Keratinocyte (primary cell): ENCODE data around the gene DAPK3. TPM values are rescaled to one million over a fixed set of nuclear protein-coding genes. Genes with fewer than 3 reads are reported as not detected.

ENCODE experiments used
- DNase-seq: peaks from one replicate; pipeline ENCODE4 v3.0.0-alpha.2; 2011; ENCODE audit warnings: low read depth, missing footprints, low spot score
- FAIRE-seq: peaks from 2 replicates; lab custom pipeline; 2011; peaks lifted over from hg19 to GRCh38; lab: Jason Lieb, UNC
- H2AFZ ChIP-seq: 2 replicates; pipeline ENCODE4 v1.6.0; 2012; ENCODE audit warnings: low read length, control low read depth, inconsistent platforms; ENCODE audit not compliant: control insufficient read depth
- H3K27ac ChIP-seq: 2 replicates; pipeline ENCODE4 v1.5.1; 2011; ENCODE audit warnings: low read length; ENCODE audit not compliant: control insufficient read depth, insufficient read depth
- H3K27me3 ChIP-seq: 3 replicates; pipeline ENCODE4 v1.6.0; 2011; ENCODE audit warnings: low read length; ENCODE audit not compliant: control insufficient read depth, insufficient read depth; ENCODE audit errors: extremely low read depth
- H3K36me3 ChIP-seq, 2 experiments: 2 replicates in 1 of 2; 3 replicates in 1 of 2; pipeline ENCODE4 v1.5.1; 2011; ENCODE audit warnings: low read length in 2 of 2, mild to moderate bottlenecking in 1 of 2; ENCODE audit not compliant: control insufficient read depth in 2 of 2, insufficient read depth in 2 of 2; ENCODE audit errors: extremely low read depth in 1 of 2
- H3K4me1 ChIP-seq: 3 replicates; pipeline ENCODE4 v1.5.1; 2011; ENCODE audit warnings: low read length; ENCODE audit not compliant: control insufficient read depth, insufficient read depth; ENCODE audit errors: extremely low read depth
- H3K4me2 ChIP-seq: 3 replicates; pipeline ENCODE4 v1.6.0; 2011; ENCODE audit warnings: low read depth, low read length; ENCODE audit not compliant: control insufficient read depth, insufficient read depth; ENCODE audit errors: extremely low read depth
- H3K4me3 ChIP-seq, 3 experiments: fragments of 200-600 bp in 1 of 3; sonication (generic) in 1 of 3; 2 replicates in 2 of 3; 3 replicates in 1 of 3; pipeline ENCODE4 v1.5.1; 2011 to 2016; ENCODE audit warnings: low read length in 3 of 3, mild to moderate bottlenecking in 3 of 3, control low read depth in 2 of 3, inconsistent platforms in 1 of 3, low read depth in 1 of 3, mixed read lengths in 1 of 3, mixed run types in 1 of 3, moderate library complexity in 1 of 3; ENCODE audit not compliant: control insufficient read depth in 2 of 3, insufficient read depth in 2 of 3; ENCODE audit errors: extremely low read depth in 1 of 3
- H3K79me2 ChIP-seq: 2 replicates; pipeline ENCODE4 v1.6.0; 2012; ENCODE audit warnings: low read length; ENCODE audit not compliant: control insufficient read depth, insufficient read depth
- H3K9ac ChIP-seq: 3 replicates; pipeline ENCODE4 v1.6.0; 2011; ENCODE audit warnings: low read length; ENCODE audit not compliant: control insufficient read depth, insufficient read depth; ENCODE audit errors: extremely low read depth
- H3K9me1 ChIP-seq: 3 replicates; pipeline ENCODE4 v1.6.0; 2011; ENCODE audit warnings: low read length; ENCODE audit not compliant: control insufficient read depth, insufficient read depth; ENCODE audit errors: extremely low read depth
- H3K9me3 ChIP-seq: 2 replicates; pipeline ENCODE4 v1.5.1; 2012; ENCODE audit warnings: low read depth, low read length; ENCODE audit not compliant: control insufficient read depth
- H4K20me1 ChIP-seq: 3 replicates; pipeline ENCODE4 v1.6.0; 2011; ENCODE audit warnings: low read length; ENCODE audit not compliant: control insufficient read depth, insufficient read depth; ENCODE audit errors: extremely low read depth
- CTCF ChIP-seq, 3 experiments: IDR thresholded peaks in 1 of 3; conservative IDR thresholded peaks in 1 of 3; optimal IDR thresholded peaks in 1 of 3; 2 replicates in 2 of 3; 3 replicates in 1 of 3; pipeline versions ENCODE3 to v1.5.1; 2011; ENCODE audit warnings: low read length in 3 of 3, mild to moderate bottlenecking in 3 of 3, moderate library complexity in 2 of 3, control low read depth in 1 of 3, inconsistent platforms in 1 of 3; ENCODE audit not compliant: insufficient read depth in 2 of 3; ENCODE audit errors: extremely low read depth in 1 of 3
- EZH2 ChIP-seq: IDR thresholded peaks from one replicate; pipeline ENCODE4 v1.6.1; 2012; ENCODE audit warnings: inconsistent platforms, mild to moderate bottlenecking, low read length, moderate library complexity
- dilution Hi-C: fragments of 300-500 bp; cut with MboI; formaldehyde crosslinking; loops from one replicate; pipeline ENCODE4 v1.7.0; 2020; ENCODE audit warnings: low sequenced_read_pairs; ENCODE audit not compliant: extremely low pct_ligation_motif_present
- polyA plus RNA-seq, 5 experiments: library from polyadenylated mRNA; depleted of rRNA in 3 of 5; stranded (reverse) in 3 of 5; stranded (forward) in 1 of 5; unstranded in 1 of 5; fragments of >200 nt; gene quantifications; 1 replicate in 1 of 5; 2 replicates in 3 of 5; 3 replicates in 1 of 5; pipeline versions ENCODE4 v1.2.1 to v1.2.3, GENCODE V29; 2011 to 2012; ENCODE audit warnings: missing spikeins in 2 of 5, low read depth in 1 of 5, low replicate concordance in 1 of 5

DAPK3 gene
- polyA plus RNA-seq, 1 donor (not counting 4 experiments of a cell fraction or from before 2014, with no cell fraction given), result 57.3 TPM

- Histone ChIP-seq H3K79me2 (peaks cover 47% of the 10 kb centered on the region), H3K9ac (no peak overlapping the region), H3K4me3 (no peak overlapping the region), H3K4me1 (peaks cover 2% of the 10 kb centered on the region), H3K27me3 (no peaks in the 10 kb centered on the region), H3K36me3 (peaks cover 21 to 35% of the 10 kb centered on the region in 2 experiments), H3K9me3 (no peaks in the 10 kb centered on the region), H3K27ac (no peak overlapping the region), H3K9me1 (no peaks in the 10 kb centered on the region), H3K4me2 (no peak overlapping the region), H2AFZ (no peak overlapping the region), H4K20me1 (peaks cover 3% of the 10 kb centered on the region)
- no peak for TF ChIP-seq EZH2
- no peak for TF ChIP-seq CTCF (optimal IDR thresholded peaks at IDR 0.05 in 1 of 3, IDR thresholded peaks at IDR 0.05 in 1 of 3, conservative IDR thresholded peaks at IDR 0.05 in 1 of 3; ENCODE audit: extremely low read depth in 1 of 3, insufficient read depth in 2 of 3, low read length in 3 of 3)
- dilution Hi-C loops, result no loop called here
- no peak for FAIRE-seq
- DNase-seq, result no peak
Measured at GRCh38 chr19:4013886-4014540, 43.1 kb upstream of the DAPK3 start.

GRCh38 chr19:4012975-4013634, 42.2 kb upstream of the DAPK3 start:
- Histone ChIP-seq H2AFZ (no peak overlapping the region), H3K9me3 (no peaks in the 10 kb centered on the region), H3K27ac (no peak overlapping the region), H3K9ac (no peak overlapping the region), H3K79me2 (peaks cover 54% of the 10 kb centered on the region), H3K9me1 (no peaks in the 10 kb centered on the region), H3K27me3 (no peaks in the 10 kb centered on the region), H3K4me1 (peaks cover 9% of the 10 kb centered on the region), H3K4me3 (no peak overlapping the region), H3K4me2 (no peak overlapping the region), H4K20me1 (peaks cover 3% of the 10 kb centered on the region), H3K36me3 (peaks cover 21 to 29% of the 10 kb centered on the region in 2 experiments)
- TF ChIP-seq CTCF (optimal IDR thresholded peaks at IDR 0.05 in 1 of 3, IDR thresholded peaks at IDR 0.05 in 1 of 3, conservative IDR thresholded peaks at IDR 0.05 in 1 of 3; ENCODE audit: extremely low read depth in 1 of 3, insufficient read depth in 2 of 3, low read length in 3 of 3) (no peak), EZH2 (no peak)
- dilution Hi-C loops, result no loop called here
- no peak for FAIRE-seq
- no peak for DNase-seq
